Ovary (tissue), 3 donors: ENCODE data around the gene INMT.

Experiments
- EP300 ChIP-seq: sonication (generic); formaldehyde crosslinking; IDR thresholded peaks from one replicate; pipeline ENCODE4 v1.6.1; 2017; ENCODE audit warnings: antibody characterized with exemption
- POLR2A ChIP-seq: fragments of 450-650 bp; IDR thresholded peaks from one replicate; pipeline ENCODE4 v1.6.1; 2017; ENCODE audit warnings: antibody characterized with exemption, mild to moderate bottlenecking, moderate library complexity
- TF ChIP-seq, protein P1 (sequence below), 3 donors: fragments of 450-650 bp in 2 of 3; fragments of 200-600 bp in 1 of 3; IDR thresholded peaks; one replicate each; pipeline versions ENCODE4 v1.5.1 to v1.8.0; 2016 to 2022; ENCODE audit warnings: antibody characterized with exemption in 3 of 3, mild to moderate bottlenecking in 1 of 3
- donor health status: DM: no; HTN: no; CAD: no.

GRCh38 chr7:30731581-30731980 lies 20.4 kb upstream of the INMT start:
- TF ChIP-seq, protein P1, sequence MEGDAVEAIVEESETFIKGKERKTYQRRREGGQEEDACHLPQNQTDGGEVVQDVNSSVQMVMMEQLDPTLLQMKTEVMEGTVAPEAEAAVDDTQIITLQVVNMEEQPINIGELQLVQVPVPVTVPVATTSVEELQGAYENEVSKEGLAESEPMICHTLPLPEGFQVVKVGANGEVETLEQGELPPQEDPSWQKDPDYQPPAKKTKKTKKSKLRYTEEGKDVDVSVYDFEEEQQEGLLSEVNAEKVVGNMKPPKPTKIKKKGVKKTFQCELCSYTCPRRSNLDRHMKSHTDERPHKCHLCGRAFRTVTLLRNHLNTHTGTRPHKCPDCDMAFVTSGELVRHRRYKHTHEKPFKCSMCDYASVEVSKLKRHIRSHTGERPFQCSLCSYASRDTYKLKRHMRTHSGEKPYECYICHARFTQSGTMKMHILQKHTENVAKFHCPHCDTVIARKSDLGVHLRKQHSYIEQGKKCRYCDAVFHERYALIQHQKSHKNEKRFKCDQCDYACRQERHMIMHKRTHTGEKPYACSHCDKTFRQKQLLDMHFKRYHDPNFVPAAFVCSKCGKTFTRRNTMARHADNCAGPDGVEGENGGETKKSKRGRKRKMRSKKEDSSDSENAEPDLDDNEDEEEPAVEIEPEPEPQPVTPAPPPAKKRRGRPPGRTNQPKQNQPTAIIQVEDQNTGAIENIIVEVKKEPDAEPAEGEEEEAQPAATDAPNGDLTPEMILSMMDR (IDR thresholded peaks at IDR 0.05) = no peak
- TF ChIP-seq EP300 (no peak), POLR2A (no peak)
